GM12875 (cell line): ENCODE measurements around the gene SPCS2.
A peak's percentile ranks its signal among the peaks of the same experiment; 100 is the strongest.

Experiments used
- H3K4me3 ChIP-seq: one replicate; pipeline ENCODE4 v1.5.1; 2011; ENCODE audit warnings: low read depth, low read length, control low read depth
- CTCF ChIP-seq: IDR thresholded peaks from 2 replicates; pipeline ENCODE4 v1.5.1; 2011; ENCODE audit warnings: low read depth, mild to moderate bottlenecking, control low read depth, inconsistent platforms, low read length, moderate library complexity, borderline replicate concordance; ENCODE audit not compliant: insufficient read depth

The SPCS2 gene

GRCh38 chr11:75022296-75022695, 73.2 kb downstream of the SPCS2 start:
- H3K4me3 ChIP-seq = no peak overlapping the region
- no peak for TF ChIP-seq CTCF

DNA sequence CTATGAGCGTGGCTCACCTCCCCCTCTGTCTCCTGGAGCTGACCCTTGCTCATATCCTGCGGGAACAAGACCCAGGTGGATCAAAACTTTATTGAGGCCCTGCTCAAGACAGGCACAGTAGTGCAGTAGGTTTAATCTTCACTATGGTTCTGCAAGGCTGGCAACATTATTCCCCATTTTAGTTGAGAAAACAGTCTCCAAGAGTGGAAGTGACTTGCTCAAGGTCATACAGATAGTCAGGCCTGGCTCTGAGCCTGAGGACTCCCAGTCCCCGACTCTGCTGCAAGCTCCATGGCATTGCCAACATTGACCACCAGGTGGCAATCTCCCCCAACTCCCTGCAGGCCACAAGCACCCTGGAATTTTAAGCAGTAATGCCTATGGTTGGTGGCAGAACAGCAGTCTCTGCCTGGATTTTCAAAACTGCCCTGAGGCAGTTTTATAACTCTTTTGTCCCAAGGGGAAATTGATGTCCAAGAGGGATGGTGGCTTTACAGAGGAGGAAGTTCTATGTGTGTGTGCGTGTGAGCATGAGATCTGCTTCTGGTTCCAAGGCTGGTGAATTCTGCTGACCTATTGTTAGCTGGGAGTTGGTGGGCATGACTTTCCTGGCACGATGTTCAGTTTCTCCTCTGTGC, 73.8 kb downstream of the SPCS2 start:
- H3K4me3 ChIP-seq = no peak overlapping the region
- peak; percentile 91 for TF ChIP-seq CTCF

- H3K4me3 ChIP-seq = no peak overlapping the region
- TF ChIP-seq CTCF = no peak
Observed at GRCh38 chr11:75023446-75024067, 74.5 kb downstream of the SPCS2 start.

DNA sequence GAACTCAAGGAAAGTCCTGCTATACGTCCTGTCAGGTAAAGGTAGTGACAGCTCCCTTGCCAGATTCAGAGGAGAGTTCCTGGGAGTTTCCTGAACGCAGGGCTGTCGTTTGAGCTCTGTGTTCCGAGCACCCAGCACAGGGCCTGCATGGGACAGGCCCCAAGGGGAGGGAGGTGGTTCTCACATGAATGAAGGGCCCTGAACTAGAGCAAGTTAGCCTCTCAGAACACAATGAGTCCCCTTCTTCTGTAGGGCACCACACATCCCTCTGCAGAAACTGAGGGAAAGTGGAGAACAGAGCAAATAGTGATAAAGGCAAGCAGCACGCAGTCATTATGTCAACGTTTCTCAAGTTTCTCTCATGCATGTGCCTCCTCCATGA, 75.0 kb downstream of the SPCS2 start:
- TF ChIP-seq CTCF = no peak
- no peak overlapping the region for H3K4me3 ChIP-seq

DNA sequence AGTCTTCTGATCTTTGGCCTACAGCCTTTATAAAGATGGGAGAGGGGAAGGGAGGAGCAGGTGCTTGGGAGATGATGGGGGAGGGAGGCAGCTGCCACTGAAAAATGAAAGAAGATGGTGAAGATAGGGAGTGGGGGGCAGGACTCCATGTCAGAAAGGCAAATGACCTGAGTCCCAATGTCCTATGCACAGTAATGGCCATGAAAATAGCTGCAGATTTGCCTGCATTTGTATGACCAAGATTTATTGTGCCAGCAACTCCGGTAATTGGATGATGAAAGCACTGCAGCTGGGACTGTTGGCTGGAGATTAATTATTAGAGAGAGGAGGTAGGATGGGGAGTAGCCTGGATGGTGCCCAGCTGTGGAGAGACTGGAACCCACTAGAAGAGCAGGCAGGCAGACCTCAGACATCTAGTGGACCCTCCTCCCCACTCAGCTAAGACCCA, 75.7 kb downstream of the SPCS2 start:
- H3K4me3 ChIP-seq = no peak overlapping the region
- TF ChIP-seq CTCF = no peak

DNA sequence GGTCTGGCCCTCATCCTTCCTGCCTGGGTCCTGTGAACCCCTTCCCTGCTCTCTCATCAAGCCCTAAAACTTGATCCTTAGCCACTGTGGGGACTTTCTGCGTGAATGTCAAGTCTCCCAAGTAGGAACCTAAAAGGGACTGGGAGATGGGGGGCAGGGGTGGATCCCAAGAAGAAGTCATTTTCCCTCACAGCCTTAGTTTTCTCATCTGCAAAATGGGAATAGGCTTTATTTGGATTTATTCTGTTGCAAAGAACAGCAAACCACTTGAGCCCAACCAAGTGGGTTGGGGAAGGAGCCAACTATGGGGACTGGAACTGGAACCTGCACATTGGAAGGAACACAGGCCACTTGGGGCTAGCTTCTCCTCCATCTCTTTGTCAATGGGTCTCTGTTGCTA, 76.5 kb downstream of the SPCS2 start:
- TF ChIP-seq CTCF = no peak
- H3K4me3 ChIP-seq = no peak overlapping the region

- no peak overlapping the region for H3K4me3 ChIP-seq
- TF ChIP-seq CTCF = no peak
Observed at GRCh38 chr11:75028321-75028720, 79.3 kb downstream of the SPCS2 start.
